GM12874 (cell line): Measurements from ENCODE around the gene SLC24A3.

Experiments
- TF ChIP-seq, protein P1 (sequence below): IDR thresholded peaks from 2 replicates; pipeline ENCODE4 v1.5.1; 2011; ENCODE audit warnings: low read depth, mild to moderate bottlenecking, control low read depth, low read length, moderate library complexity; ENCODE audit not compliant: insufficient read depth

The SLC24A3 gene

DNA sequence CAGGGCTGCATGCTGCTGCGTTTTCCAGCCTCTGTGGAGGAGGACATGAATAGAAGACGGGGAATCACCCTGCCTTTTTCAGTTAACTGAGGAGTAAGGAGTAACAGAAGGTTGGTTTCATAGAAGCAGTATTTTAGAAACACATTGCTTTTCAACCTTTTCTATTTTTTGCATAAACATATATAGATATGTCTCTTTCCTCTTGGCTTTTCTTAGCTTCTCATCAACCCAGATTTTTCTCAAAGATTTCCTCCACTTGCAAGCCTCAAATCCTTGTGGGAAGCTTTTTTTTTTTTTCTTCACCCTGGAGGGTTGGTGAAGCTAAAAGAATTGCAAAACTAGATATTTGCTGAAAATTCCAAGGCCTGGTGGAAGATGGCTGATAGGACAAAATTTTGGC lies 6.0 kb downstream of the SLC24A3 start:
- TF ChIP-seq, protein P1, sequence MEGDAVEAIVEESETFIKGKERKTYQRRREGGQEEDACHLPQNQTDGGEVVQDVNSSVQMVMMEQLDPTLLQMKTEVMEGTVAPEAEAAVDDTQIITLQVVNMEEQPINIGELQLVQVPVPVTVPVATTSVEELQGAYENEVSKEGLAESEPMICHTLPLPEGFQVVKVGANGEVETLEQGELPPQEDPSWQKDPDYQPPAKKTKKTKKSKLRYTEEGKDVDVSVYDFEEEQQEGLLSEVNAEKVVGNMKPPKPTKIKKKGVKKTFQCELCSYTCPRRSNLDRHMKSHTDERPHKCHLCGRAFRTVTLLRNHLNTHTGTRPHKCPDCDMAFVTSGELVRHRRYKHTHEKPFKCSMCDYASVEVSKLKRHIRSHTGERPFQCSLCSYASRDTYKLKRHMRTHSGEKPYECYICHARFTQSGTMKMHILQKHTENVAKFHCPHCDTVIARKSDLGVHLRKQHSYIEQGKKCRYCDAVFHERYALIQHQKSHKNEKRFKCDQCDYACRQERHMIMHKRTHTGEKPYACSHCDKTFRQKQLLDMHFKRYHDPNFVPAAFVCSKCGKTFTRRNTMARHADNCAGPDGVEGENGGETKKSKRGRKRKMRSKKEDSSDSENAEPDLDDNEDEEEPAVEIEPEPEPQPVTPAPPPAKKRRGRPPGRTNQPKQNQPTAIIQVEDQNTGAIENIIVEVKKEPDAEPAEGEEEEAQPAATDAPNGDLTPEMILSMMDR = no peak

DNA sequence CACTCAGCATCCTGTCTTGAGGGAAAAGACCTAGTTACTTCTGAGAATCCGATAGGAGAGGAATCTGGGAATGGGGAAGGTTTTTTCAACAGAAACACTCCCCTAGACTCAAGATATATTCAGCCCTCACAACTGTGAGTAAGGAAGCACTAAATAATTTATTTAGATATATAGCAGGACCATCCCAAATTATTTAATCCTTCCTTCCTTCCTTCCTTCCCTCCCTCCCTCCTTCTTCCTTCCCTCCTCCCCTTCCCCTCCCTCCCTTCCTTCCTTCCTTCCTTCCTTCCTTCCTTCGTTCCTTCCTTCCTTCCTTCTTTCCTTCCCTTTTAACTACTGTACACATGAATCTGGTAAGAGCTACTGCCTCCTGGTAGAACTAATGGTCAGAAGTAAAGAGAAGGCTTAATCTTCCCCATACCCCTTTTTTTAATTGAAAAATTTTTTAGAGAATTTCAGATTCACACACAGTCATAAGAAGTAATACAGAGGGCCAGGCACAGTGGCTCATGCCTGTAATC lies 10.1 kb downstream of the SLC24A3 start:
- TF ChIP-seq, protein P1 = no peak

DNA sequence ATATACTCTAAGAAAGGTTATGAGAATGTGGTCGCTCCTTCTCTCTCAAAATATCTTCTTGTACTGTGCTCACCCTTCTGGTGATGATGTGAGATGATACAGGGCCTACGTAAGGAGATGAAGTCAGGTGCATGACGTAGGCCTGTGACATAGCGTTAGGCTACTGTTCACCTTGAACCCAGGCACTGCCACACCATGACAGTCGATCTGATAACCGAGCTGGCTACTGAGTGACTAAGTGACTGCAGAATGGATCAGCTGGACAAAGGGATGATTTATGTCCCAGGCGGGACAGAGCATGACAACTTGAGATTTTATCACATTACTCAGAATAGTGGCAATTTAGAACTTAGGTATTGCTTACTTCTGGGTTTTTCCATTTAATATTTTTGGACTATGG lies 11.2 kb downstream of the SLC24A3 start:
- TF ChIP-seq, protein P1 = no peak

DNA sequence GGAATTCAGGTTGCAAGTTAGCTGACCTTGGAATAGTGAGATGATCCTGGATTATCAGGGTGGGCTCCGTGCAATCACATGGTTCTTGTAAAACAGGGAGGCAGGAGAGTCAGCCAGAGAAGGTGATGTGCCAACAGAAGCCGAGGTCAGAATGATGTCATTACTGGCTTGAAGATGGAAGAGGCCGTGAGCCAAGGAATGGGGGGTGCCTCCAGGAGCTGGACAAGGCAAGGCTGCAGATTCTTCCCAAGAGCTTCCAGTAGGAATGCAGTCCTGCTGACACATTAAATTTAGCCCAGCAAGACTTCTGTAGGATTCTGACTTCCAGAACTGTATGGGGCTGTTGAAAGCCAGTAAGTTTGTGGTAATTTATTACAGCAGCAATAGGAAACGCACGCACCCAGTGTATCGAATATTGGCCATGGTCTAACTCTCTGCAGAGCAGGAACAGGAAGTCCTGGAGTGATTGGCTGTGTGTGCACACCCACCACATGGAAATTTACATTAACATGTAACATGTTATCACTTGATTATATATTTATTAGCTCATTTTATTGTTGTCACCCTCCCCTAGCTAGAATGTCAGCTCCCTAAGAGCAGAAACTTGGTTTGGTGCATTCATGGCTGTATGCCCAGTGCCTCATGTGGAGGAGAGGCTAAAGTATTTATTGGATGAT lies 19.1 kb downstream of the SLC24A3 start:
- TF ChIP-seq, protein P1 = no peak

DNA sequence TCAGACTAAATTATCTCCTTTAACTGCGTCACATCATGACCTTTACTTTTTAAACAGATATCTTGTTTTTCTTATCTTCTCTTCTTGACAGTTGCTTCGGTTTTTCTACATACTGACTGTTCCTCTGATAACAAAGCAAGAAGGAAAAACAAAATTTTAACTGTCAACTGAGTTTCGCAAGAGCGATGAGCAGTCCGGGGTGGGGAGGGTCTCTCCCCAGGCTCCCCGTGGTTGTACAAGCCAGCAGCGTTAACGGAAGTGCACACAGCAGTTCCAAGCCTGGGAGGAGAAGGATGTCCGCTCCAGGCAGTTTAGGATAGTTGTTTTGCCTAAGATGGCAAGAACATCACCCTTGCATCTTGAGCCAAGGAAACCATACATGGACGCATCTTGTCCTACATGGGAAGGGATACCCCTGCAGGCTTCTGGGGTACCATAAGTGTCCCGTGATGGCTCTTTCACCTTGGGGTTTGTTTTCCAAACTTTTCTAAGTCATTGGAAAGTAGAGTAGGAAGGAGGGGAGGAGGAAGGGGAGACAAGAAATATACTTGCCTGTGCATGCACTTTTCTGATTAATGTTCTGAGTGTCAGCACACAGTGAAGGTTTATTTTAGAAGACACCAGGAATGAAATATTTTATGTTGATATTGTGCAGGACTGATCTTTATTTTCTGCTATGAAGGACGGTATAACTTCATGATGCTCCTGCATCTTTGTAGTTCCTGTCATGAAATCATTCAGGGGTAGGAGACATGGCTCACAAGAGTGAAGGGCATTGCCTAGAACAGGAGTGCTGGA lies 20.8 kb downstream of the SLC24A3 start:
- TF ChIP-seq, protein P1 = no peak

DNA sequence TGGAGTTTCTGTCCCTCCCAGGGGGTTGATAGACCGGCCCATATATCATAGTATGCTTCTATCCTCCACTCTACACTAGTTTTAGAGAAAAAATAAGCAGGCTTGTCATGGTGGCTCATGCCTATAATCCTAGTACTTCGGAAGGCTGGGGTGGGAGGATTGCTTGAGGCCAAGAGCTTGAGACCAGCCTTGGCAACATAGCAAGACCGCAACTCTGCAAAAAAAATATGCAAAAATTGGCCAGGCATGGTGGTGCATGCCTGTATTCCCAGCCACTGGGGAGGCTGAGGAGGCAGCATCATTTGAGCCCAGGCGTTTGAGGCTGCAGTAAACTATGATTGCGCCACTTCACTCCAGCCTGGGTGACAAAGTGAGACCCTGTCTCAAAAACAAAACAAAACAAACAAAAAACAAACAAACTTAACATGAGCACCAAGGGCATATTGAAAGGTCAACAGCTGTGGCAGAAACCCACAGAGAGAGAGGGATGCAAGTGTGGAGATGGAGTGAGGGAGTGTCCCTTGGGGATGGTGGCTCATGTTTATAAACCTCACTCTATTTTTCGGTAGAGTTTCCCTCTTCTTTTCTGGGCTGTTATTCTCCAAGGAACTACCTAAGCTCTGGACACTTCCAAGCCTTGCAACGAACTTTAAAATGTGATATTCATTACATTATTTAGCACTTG lies 24.1 kb downstream of the SLC24A3 start:
- TF ChIP-seq, protein P1 = no peak

DNA sequence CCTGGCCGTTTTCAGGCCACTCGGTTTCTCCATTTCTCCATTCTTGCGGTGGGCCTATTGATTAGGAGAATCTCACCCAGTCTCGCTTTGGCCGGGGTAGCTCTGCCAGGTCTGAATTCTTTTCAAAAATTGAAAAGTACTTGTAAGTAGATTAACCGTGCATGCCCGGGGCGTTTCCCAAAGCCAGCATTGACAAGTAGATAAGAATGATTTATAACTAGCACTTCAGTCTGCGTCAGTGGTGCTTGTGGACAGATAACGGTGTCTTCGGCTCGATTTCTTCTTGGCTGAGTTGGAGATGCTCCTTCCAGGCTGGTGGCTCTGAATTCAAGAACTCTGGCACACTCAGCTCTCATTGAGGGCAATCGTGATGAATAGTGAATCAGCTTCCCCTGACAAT lies 29.0 kb downstream of the SLC24A3 start:
- TF ChIP-seq, protein P1 = no peak
